HG02885 (cell line): Measurements from ENCODE around the gene ELF2.
"Not testable (repeated sequence)": the region's sequence is repeated elsewhere in the genome, so short reads cannot be mapped to it uniquely, and the experiment has no call there.

Experiments used
- ATAC-seq: cut with Tn5 transposase; IDR thresholded peaks from one replicate; pipeline ENCODE4 v1.9.1; 2021; ENCODE audit warnings: mild to moderate bottlenecking; ENCODE audit not compliant: unreplicated experiment, poor library complexity

Gene ELF2

DNA sequence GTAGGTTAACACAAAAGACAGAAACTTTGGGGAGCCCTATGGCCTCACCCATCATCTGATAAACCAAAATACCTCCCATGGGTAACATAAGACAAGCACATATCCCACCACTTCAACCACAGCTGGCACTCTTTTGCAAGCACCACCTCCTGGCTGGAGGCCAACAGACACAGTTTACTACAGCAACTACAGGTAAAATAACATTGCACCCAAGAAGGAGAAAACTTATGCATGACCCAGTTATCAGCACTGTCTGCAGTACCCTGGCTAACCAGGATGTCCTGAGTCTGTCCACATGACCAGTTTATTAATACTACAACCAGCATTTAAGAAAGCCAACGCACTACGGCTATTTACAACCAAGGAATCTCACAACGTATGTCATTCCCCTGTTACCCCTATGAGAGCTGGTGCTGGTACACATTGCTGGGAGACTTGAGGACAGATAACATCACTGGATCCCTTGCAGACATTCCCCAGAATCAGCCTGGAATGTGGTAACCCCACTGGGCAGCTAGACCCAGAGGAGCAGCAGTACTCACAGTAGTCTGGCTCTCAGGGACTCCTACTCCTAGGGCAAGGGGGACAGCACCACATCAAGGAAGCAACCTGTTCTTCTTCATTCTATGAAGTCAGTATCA, 32.0 kb downstream of the ELF2 start:
- no peak for ATAC-seq

DNA sequence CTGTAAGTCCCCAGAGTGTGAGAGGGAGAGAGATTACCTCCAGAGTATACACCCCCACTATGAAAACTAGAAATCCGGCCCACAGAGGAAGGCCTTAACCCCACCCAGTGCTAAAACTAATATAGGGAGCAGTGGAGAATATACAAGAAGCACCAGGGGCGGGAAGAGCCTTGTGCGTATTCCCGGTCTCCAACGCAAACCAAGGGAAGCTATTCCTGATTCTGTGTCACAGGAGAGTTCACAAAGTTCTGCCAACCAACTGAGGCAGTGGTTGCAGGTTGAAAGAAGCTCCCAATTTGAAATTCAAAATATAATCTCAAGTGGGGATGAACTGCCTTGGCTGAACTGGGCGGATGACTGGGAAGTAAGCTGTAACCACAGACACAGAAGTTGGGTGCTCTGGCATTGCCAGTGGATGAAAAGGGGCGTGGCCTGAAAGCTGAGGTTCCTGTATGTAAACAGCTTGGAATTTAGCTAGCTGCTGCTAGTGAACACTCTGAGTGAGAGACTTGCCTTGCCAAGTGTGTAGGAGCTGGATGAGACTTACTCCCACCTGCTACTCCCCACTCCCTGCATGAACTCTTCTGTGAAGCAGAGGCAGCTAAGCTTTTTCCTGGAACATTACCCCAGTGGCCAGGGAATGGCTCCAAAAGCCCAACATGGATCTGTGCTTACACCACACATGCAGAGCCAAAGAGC, 32.7 kb downstream of the ELF2 start:
- ATAC-seq = no peak

DNA sequence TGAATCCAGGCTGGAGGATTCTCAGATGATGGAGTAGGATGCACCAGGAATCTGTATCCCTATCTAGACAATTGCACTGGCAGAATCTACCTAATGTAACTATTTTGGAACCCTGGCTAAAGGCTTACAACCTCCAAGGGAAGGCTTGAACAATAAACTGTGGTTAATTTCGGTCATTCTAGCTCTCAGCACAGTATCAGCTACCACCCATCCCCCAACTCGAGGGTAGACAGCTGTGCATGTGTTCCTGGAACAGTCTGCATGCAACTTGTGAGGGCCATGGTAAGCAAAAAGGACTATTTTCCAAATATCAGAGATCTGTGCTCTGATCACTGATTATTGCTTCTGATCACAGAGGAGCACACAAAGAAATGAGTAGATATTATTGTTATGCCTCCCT, 34.0 kb downstream of the ELF2 start:
- no peak for ATAC-seq

DNA sequence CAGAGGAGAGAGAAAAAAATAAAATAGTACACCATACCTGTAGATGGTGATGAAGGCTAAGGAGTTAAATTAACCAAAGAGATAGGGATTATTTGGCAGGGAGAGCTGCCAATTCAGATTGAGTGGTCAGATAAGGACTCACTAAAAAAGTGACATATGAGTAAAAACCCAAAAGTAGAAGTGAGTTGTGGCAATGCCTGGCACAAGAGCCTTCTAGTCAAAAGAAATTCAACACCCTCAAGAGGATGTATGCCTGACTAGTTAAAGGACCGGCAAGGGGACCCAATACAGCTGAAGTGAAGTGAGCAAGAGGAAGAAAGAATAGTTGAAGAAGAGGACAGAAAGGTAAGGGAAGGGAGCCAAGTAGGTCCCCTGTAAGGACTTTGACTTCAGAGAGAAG, 34.9 kb downstream of the ELF2 start:
- ATAC-seq = peak; percentile 59

DNA sequence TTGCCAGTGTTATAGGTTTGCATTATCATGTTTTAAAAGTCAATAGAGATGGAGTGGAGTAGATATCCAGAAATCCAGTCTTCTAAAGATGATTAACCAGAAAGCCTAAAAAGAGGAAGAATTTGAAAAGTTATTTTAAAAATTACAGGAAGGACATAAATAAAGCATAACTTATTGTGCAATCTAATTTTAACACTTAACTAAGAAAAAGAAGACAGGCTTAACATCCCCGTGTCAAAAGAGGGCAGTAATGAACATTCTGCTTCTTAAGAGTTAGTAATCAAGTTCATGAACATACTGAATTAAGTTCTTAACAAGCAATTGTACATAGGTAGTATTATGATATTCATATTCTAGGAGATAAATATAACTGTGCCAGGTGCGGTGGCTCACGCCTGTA, 39.3 kb downstream of the ELF2 start:
- ATAC-seq = no peak

DNA sequence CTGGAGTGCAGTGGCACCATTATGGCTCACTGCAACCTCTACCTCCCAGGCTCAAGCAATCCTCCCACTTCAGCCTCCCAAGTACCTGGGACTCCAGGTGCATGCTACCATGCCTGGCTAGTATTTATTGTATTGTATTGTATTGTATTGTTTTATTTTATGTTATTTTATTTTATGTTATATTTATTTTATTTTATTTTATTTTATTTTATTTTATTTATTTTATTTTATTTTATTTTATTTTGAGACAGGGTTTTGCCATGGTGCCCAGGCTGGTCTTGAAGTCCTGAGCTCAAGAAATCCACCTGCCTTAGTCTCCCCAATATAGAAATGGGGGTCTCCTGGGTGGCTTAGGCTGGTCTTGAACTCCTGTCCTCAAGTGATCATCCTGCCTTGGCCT, 42.6 kb downstream of the ELF2 start:
- no peak for ATAC-seq

DNA sequence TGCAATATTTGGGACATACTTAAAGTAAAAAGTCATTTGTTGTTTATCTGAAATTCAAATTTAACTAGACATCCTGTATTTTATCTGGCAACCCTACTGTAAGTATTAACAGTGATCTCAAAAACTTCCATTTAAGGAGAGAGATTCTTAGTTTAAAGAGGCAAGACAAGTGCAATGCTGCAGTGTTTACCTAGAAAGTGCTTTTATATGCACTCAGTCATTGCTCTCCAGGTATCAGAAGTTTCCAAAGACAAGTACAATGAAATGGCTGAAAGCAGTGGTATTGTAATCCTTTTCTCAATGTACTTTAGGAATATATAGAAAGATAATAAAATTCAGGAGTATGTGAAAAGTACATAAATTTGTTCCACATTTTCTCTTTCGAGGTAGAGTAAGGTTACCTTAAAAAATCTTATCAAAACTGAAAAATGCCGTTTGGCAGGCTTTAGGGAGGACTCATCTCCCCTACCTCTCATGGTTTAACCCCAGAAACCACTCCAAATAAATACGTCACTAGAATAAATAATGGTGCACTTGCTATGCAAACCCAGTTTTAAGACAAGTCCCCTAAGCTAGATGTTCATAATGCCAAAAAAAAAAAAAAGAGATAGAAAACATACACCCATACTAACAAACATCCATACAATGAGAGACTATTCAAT, 45.7 kb downstream of the ELF2 start:
- ATAC-seq = no peak

DNA sequence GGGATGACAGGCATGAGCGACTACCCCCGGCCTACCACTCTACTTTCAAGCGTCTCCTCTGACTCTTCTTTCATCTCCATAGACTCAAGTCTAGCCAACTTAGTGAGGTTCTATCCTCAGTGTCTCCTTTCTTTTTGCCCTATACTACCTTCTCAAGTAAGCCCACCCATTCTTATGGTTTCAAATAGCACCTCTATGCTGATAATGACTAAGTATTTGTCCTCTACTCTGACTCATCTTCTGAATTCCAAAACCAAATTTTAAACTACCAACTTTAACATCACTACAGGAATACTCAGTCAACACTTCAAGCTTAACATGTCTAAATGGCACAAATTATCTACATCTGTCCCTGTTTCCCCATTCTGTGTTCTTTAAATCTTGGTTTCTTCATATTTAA, 47.8 kb downstream of the ELF2 start:
- ATAC-seq = no peak

DNA sequence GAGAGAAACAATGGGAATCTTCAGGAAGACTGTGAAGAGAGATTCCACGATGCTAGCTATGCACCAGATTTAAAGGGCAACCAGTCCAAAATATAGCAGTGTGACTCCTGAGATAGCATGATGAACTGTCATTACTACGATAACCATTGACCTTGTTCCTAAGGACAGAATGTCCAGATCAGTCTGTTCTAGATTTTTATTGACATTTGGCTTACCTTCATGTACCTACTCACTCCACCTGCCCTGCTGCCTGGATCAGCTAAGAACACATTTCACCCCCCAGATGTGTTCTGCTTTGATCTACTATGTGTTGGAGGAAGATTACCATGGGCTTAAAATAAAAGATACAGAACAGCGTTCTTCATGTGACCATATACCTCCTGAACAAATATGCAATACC, 50.1 kb downstream of the ELF2 start:
- no peak for ATAC-seq

DNA sequence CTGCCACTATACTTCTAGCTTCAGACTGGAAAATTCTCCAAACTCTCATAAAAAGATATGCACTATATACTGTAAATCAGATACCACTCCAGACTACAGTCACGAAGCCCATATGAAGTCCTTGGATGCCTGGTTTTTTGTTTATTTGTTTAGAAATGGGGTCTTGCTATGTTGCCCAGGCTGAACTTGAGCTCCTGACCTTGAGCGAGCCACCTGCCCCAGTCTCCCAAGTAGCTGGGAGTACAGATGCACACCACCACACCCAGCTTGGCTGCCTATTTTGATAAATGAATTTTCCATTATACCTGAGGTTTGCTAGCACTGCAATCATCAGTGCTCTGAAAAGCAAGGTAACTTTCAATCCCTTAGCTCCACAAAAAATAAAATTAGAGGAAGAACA, 53.1 kb downstream of the ELF2 start:
- no peak for ATAC-seq

DNA sequence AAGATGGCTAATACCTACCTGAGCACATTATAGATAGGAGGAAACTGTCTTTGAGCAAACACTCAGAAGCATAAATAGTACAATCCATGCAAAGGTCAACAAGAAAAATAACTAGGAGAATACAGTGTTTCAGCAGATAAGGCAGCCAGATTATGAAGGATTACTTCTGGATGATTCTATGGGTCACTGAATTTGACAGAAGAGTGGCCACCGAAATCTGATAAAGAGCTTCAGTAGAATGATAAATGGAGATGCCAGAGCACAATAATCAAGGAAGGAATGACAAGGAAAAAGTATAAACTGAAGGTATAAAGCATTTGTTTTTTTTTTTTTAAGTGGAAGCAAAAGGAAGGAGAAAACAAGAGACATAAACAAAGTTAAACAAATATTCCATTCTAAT, 58.7 kb downstream of the ELF2 start:
- no peak for ATAC-seq

DNA sequence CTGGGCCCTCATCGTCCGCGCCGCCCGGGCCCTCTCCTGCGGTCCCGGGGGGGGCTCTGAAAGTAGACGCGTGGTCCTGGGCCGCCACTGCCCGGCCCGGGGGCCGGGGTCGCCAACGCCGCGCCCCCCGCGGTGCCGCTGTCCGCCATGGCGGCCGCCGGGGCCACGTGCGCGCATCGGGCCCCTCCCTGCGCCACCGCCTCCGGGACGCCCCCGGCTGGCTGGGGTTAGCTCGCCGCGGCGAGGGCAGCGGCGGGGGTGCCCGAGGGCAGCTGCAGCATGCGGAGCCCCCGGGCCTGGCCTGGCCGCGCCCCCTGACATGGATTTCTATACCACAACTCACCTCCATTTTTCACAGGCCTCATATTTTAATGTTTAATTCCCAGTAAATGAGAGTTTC, 61.8 kb downstream of the ELF2 start:
- ATAC-seq = no peak

DNA sequence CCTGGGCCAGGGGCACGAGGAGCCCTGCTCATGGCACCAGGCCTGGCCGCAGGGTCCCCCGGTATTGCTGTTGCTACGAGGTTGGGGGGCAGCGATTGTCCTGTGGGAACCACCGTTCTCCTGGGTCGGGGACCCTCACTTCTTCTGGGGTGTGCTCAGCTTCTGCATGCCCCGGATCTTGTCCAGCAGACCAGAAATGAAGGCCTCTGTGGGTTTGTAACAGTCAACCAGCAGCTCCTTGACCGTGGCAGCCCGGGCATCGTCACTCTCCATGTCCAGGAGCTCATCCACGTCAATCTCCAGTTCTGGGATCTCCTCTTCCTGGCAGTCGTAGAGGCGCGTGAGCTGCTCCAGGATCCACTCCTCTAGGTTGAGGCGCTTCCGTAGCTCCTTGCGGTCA, 62.2 kb downstream of the ELF2 start:
- not testable (repeated sequence) for ATAC-seq

DNA sequence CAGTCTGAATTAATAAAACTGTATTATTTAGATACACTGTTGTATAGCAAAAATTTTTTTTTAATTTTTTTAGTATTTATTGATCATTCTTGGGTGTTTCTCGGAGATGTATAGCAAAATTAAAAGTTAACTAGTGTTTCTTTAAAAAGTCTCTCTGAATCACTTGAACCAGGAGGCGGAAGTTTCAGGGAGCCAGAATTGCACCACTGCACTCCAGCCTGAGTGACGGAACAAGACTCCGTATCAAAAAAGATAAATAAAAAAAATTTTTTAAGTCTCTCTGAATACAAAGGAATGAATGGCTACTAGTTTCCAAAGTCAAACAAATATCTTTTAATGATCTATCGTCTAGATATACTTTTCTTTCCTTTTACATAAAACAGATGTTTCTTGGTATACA, 64.4 kb downstream of the ELF2 start:
- no peak for ATAC-seq

DNA sequence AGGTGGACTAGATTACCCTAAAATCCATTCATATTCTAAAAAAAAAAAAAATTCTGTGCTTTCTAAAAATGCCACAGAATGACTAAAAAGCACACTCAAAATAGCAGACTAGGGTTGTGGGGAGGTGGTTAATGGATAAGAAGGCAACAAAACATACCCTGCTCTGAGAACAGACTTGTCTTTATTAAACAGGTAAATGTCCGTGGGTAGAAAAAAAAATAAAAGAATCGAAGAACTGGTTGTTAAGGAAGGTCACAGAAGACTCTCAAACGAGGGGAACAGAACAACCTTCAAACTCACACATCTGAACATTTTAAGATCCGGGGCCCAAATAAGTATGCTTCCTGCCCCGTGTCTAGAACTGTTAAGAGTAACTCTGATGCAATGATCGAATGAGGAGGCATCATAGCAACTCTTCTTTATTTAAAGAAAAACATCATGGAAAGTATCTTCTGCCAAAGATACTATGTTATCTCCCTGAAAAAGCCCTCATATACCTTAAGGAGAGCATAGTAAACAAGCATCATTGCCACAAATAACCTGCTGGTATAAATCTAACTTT, 68.4 kb downstream of the ELF2 start:
- ATAC-seq = no peak

DNA sequence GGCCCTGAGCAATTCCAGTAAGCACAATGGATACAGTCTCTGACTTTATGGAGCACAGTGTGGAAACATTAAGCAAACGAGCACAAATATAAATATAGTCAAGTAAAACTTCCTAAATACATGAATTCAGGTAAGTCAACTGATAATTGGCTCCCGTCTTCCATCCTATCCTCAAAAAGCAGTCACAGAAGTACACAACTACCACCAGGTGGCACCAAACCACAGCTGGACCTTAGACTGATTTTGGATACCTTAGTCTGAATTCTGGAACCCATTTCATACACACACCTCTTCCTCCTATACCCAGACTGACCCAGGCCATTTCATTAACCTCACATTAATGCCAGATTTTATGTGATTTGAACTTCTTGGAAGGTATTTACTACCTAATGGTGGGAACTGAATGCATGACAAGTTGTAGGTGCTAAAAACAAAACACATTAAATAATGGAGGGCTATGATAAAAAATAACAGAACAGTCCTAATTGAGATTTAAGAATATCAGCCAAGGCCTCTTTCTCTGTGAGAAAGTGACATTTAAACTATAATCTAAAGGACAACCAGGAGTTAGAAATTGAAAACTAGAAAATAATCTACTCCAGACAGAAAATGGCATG, 77.5 kb downstream of the ELF2 start:
- peak; percentile 82 for ATAC-seq

DNA sequence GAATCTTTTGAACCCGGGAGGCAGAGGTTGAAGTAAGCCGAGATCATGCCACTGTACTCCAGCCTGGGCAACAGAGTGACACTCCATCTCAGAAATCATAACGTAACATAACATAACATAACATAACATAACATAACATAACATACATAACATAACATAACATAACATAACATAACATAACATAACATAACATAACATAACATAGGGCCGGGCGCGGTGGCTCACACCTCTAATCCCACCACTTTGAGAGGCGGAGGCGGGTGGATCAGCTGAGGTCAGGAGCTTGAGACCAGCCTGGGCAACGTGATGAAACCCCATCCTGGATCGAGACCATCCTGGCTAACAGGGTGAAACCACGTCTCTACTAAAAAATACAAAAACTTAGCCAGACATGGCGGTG, 84.7 kb downstream of the ELF2 start:
- no peak for ATAC-seq

DNA sequence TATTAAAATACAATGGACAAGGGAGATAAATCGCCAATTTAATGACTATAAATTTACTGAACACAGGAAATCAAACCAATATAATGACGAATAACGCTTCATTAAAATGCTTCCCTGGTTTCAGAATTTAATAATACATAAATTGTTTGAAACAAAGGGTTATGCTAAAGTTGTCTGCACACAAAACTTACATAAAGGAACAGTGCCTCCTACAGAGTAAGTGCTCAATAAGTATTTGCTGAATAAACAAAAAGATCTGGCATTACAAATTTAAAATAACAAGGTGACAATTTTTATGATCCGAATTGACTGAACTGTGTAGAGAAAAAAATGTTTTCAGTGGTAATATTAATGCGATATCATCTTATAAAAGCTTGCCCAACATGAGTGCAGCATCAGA, 91.9 kb downstream of the ELF2 start:
- ATAC-seq = no peak

DNA sequence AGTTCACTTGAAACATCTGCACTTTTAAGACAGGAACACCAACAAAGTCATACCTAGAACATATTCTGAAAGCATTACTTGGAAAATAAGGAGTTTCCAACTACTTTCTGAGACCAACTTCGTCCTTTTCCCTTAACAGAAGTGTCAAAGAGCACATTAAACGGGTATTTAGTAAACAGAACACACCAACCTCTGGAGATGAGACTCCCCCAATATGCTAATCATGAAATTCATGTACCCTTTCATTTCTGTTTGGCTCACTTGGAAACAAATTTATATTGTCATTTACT, 92.3 kb downstream of the ELF2 start:
- ATAC-seq = no peak

DNA sequence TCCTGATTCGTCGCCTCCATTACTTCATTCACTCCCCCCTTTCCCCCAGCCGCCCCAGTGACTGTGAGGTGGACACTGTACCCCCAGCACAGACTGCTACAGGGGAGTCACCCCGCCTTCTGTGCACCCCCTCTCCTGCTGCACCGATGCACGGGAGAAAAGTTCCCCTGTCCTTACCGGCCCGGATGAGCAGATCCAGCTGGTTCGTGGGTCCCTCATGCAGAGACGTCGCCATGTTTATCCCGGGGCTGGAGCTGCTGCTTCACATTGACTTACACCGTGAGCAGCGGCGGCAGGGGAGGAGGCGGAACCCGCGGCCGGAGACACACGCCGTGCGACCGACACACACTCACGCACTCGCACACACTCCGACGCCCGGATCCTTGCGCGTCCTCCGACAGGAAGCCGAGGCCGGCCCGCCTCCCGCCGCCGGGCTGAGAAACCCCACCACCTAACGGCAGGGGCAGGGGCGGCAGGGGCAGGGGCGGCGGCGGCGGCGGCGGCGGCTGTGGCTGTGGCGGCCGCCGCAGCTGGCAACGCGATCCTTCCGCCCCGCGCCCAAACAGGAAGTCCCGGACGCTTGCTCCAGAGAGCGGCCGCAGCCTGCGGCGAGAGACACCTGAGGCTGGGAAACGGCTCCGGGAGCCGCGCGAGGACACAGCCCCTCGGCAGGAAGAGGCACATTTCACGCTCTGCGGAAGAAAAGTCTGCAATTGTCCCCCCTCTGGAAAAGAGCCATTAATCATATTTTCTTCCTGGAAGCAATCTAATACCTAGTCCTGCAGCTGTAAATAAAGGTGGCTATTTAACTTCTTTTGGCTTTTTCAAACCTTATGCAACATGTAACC, 92.8 kb downstream of the ELF2 start:
- peak; percentile 63 for ATAC-seq

DNA sequence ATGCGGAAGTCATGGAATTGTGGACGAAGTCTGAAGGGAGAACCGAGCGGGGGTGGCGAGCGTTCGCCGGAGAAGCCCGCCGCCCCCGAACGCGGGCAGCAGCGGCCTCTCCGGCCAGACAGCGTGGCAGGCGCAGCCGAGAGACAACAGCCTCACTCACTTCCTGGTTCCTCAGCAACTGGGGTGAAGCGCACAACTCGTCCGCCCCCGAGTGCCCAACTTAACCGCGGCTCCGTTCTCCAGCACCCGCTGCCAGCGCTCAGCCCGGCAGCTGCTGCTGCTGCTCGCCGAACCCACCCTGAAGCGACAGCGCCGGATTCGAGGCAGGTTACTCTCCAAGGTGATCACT, 93.4 kb downstream of the ELF2 start:
- peak; percentile 33 for ATAC-seq
